GM12878 (cell line): ENCODE measurements around the gene HCFC1R1.

ENCODE experiments used
- CHD4 ChIP-seq: fragments of 200-600 bp; sonication (generic); IDR thresholded peaks from 2 replicates; pipeline ENCODE4 v1.6.1; 2016; ENCODE audit warnings: mild to moderate bottlenecking
- CTCF ChIP-seq, 3 experiments: IDR thresholded peaks in 2 of 3; conservative IDR thresholded peaks in 1 of 3; 2 replicates each; pipeline ENCODE4 v1.5.1; 2011; ENCODE audit warnings: low read depth in 3 of 3, low read length in 3 of 3, mild to moderate bottlenecking in 3 of 3, control low read depth in 2 of 3, moderate library complexity in 2 of 3, inconsistent platforms in 1 of 3, mixed read lengths in 1 of 3; ENCODE audit not compliant: control insufficient read depth in 2 of 3, insufficient read depth in 1 of 3; ENCODE audit errors: extremely low read depth in 1 of 3
- HSF1 ChIP-seq: fragments of 150-350 bp; IDR thresholded peaks from 2 replicates; pipeline ENCODE4 v1.6.1; 2014; ENCODE audit warnings: mild to moderate bottlenecking, low read depth, low read length
- POLR2A ChIP-seq: IDR thresholded peaks from 2 replicates; pipeline ENCODE4 v1.6.1; 2011; ENCODE audit warnings: low read depth, mild to moderate bottlenecking, low read length
- SIN3A ChIP-seq: IDR thresholded peaks from 2 replicates; pipeline ENCODE4 v1.6.1; 2012; ENCODE audit warnings: low read depth, low read length, improper control_type of control experiment
- SMARCA5 ChIP-seq: fragments of 450-650 bp; IDR thresholded peaks from 2 replicates; pipeline ENCODE4 v1.6.1; 2017; ENCODE audit warnings: mild to moderate bottlenecking
- TF ChIP-seq, protein P1 (sequence below): IDR thresholded peaks from 2 replicates; pipeline ENCODE4 v1.6.1; 2012; ENCODE audit warnings: low read depth, low read length, improper control_type of control experiment

DNA sequence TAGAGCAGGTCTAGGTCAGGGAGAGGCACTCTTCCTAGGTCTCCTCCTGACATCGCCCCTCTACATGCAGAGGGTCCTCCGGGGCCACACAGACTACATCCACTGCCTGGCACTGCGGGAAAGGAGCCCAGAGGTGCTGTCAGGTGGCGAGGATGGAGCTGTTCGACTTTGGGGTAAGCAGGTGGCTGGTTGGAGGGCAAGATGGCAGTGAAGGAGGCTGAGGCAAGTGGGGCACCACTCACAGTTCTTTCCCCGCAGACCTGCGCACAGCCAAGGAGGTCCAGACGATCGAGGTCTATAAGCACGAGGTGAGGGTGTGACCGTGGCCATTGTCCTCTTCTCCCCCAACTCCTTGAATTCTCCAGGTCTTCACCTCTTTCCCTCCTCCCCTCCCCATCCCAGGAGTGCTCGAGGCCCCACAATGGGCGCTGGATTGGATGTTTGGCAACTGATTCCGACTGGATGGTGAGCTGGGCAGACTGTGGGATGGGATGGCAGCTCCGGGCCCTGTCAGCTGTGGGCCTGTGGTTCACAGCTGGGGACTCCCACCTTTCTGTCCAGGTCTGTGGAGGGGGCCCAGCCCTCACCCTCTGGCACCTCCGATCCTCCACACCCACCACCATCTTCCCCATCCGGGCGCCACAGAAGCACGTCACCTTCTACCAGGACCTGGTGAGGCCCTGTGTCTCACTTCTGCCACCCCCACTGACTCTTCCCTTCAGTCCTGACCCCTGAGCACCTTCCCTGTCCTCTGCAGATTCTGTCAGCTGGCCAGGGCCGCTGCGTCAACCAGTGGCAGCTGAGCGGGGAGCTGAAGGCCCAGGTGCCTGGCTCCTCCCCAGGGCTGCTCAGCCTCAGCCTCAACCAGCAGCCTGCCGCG, 3.1 kb upstream of the HCFC1R1 start:
- TF ChIP-seq, protein P1, sequence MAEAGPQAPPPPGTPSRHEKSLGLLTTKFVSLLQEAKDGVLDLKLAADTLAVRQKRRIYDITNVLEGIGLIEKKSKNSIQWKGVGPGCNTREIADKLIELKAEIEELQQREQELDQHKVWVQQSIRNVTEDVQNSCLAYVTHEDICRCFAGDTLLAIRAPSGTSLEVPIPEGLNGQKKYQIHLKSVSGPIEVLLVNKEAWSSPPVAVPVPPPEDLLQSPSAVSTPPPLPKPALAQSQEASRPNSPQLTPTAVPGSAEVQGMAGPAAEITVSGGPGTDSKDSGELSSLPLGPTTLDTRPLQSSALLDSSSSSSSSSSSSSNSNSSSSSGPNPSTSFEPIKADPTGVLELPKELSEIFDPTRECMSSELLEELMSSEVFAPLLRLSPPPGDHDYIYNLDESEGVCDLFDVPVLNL, result no peak
- no peak for TF ChIP-seq CHD4
- TF ChIP-seq POLR2A, result no peak
- TF ChIP-seq SIN3A, result no peak
- TF ChIP-seq SMARCA5, result no peak
- no peak for TF ChIP-seq CTCF (IDR thresholded peaks at IDR 0.05 in 2 of 3, conservative IDR thresholded peaks at IDR 0.05 in 1 of 3; ENCODE audit: control insufficient read depth in 2 of 3, extremely low read depth in 1 of 3, insufficient read depth in 1 of 3, low read depth in 3 of 3, low read length in 3 of 3)
- no peak for TF ChIP-seq HSF1
